Nephron (organoid): Measurements from ENCODE around the gene SPTLC2.

Source experiments
- H3K27ac Mint-ChIP-seq, 3 experiments: 2 replicates each; pipeline ENCODE4 v1.8.0; 2020; ENCODE audit warnings: mixed read lengths in 3 of 3, mild to moderate bottlenecking in 2 of 3, moderate library complexity in 1 of 3
- H3K27me3 Mint-ChIP-seq: 2 replicates; pipeline ENCODE4 v1.8.0; 2021; ENCODE audit warnings: low read depth, mild to moderate bottlenecking, moderate library complexity, mixed read lengths
- H3K36me3 Mint-ChIP-seq: 2 replicates; pipeline ENCODE4 v1.8.0; 2020; ENCODE audit warnings: low read depth, mixed read lengths
- H3K4me1 Mint-ChIP-seq: 2 replicates; pipeline ENCODE4 v1.8.0; 2020; ENCODE audit warnings: mixed read lengths
- H3K4me3 Mint-ChIP-seq, 3 experiments: 2 replicates each; pipeline ENCODE4 v1.8.0; 2020; ENCODE audit warnings: mild to moderate bottlenecking in 3 of 3, mixed read lengths in 3 of 3, moderate library complexity in 2 of 3
- H3K9me3 Mint-ChIP-seq: 2 replicates; pipeline ENCODE4 v1.8.0; 2020; ENCODE audit warnings: mixed read lengths
- TF ChIP-seq, protein P1 (sequence below), 3 experiments: fragments of 200-600 bp; sonication (generic); IDR thresholded peaks; one replicate each; pipeline ENCODE4 v1.5.0; 2021; ENCODE audit warnings: antibody characterized with exemption in 3 of 3; ENCODE audit not compliant: unreplicated experiment in 3 of 3

The SPTLC2 gene

DNA sequence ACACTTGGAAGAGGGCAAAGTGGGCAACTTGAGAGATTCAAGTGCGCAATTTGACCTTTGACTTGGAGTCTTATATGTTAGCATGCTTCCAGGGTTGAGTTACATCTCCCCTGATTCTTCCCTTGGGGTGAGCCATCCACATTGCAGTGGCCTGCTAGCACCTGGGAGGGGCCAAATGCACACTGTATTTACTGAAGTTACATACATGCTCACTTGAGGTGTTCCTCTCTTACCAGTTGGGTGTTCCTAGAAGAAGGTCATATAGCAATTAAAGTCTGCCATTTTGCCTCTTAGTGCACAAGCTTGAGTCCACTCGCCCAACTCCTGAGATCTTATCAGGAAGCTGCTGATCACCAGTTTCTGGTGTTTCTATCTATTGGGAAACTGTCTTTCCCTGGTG is 13.7 kb upstream of the SPTLC2 start:
- peaks cover 32% of the 10 kb centered on the region for H3K9me3 Mint-ChIP-seq
- H3K36me3 Mint-ChIP-seq, result no peaks in the 10 kb centered on the region
- H3K27ac Mint-ChIP-seq, result no peak overlapping the region
- no peaks in the 10 kb centered on the region for H3K27me3 Mint-ChIP-seq
- no peaks in the 10 kb centered on the region for H3K4me1 Mint-ChIP-seq
- TF ChIP-seq, protein P1, sequence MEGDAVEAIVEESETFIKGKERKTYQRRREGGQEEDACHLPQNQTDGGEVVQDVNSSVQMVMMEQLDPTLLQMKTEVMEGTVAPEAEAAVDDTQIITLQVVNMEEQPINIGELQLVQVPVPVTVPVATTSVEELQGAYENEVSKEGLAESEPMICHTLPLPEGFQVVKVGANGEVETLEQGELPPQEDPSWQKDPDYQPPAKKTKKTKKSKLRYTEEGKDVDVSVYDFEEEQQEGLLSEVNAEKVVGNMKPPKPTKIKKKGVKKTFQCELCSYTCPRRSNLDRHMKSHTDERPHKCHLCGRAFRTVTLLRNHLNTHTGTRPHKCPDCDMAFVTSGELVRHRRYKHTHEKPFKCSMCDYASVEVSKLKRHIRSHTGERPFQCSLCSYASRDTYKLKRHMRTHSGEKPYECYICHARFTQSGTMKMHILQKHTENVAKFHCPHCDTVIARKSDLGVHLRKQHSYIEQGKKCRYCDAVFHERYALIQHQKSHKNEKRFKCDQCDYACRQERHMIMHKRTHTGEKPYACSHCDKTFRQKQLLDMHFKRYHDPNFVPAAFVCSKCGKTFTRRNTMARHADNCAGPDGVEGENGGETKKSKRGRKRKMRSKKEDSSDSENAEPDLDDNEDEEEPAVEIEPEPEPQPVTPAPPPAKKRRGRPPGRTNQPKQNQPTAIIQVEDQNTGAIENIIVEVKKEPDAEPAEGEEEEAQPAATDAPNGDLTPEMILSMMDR (IDR thresholded peaks at IDR 0.05; ENCODE audit: unreplicated experiment in 3 of 3), result no peak
- H3K4me3 Mint-ChIP-seq, result no peak overlapping the region

DNA sequence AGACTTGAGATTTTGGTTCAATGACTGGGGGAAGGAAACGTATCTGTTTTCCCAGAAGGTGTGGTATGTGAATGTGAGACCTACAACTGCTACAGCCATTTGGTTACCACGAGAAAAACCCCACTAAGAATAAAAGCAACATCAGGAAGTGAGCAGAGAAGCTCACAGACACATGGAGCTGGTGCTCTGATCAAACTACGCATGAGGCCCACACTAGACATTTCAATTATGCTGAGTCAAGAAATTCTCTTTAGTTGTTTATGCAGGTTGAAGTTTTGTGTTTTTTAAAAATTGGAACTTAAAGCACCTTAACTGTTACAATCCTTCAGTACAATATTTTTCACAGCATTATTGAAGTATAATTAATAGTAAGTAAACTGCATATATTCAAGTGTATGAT is 8.9 kb upstream of the SPTLC2 start:
- Mint-ChIP-seq H3K4me1 (no peaks in the 10 kb centered on the region), H3K36me3 (no peaks in the 10 kb centered on the region), H3K4me3 (no peak overlapping the region), H3K27me3 (peaks cover 4% of the 10 kb centered on the region), H3K27ac (no peak overlapping the region), H3K9me3 (peaks cover 19% of the 10 kb centered on the region)
- TF ChIP-seq, protein P1 (IDR thresholded peaks at IDR 0.05; ENCODE audit: unreplicated experiment in 3 of 3), result no peak

- TF ChIP-seq, protein P1 (IDR thresholded peaks at IDR 0.05; ENCODE audit: unreplicated experiment in 3 of 3), result no peak
- Mint-ChIP-seq H3K27me3 (peaks cover 4% of the 10 kb centered on the region), H3K4me3 (no peak overlapping the region), H3K4me1 (no peaks in the 10 kb centered on the region), H3K27ac (no peak overlapping the region), H3K9me3 (peaks cover 3% of the 10 kb centered on the region), H3K36me3 (no peaks in the 10 kb centered on the region)
Observed at GRCh38 chr14:77623201-77623600, 6.8 kb upstream of the SPTLC2 start.

GRCh38 chr14:77622366-77622961 is 6.0 kb upstream of the SPTLC2 start:
- Mint-ChIP-seq H3K4me3 (no peak overlapping the region), H3K9me3 (peaks cover 2% of the 10 kb centered on the region), H3K27ac (peak overlapping the region in 1 of 3 experiments; percentile 35), H3K27me3 (peaks cover 8% of the 10 kb centered on the region), H3K36me3 (no peaks in the 10 kb centered on the region), H3K4me1 (no peaks in the 10 kb centered on the region)
- TF ChIP-seq, protein P1 (IDR thresholded peaks at IDR 0.05; ENCODE audit: unreplicated experiment in 3 of 3), result no peak

- H3K36me3 Mint-ChIP-seq, result no peaks in the 10 kb centered on the region
- H3K4me1 Mint-ChIP-seq, result peaks cover 3% of the 10 kb centered on the region
- TF ChIP-seq, protein P1 (IDR thresholded peaks at IDR 0.05; ENCODE audit: unreplicated experiment in 3 of 3), result no peak
- peaks cover 8% of the 10 kb centered on the region for H3K27me3 Mint-ChIP-seq
- H3K9me3 Mint-ChIP-seq, result no peaks in the 10 kb centered on the region
- no peak overlapping the region for H3K4me3 Mint-ChIP-seq
- no peak overlapping the region for H3K27ac Mint-ChIP-seq
Observed at GRCh38 chr14:77620222-77620870, 3.9 kb upstream of the SPTLC2 start.
